NB4 (cell line): ENCODE data around the gene PHF8.

ENCODE experiments used
- DNase-seq: peaks from one replicate; pipeline ENCODE4 v3.0.0; 2010; ENCODE audit warnings: low read depth
- H3K4me3 ChIP-seq: one replicate; pipeline ENCODE4 v1.5.1; 2011; ENCODE audit warnings: mild to moderate bottlenecking, low read depth, low read length, moderate library complexity
- MAX ChIP-seq: IDR thresholded peaks from 2 replicates; pipeline ENCODE4 v1.6.1; 2011; ENCODE audit warnings: low read depth, low read length
- MYC ChIP-seq: IDR thresholded peaks from 2 replicates; pipeline ENCODE4 v1.6.1; 2011; ENCODE audit warnings: low read depth, low read length
- POLR2A ChIP-seq: IDR thresholded peaks from 2 replicates; pipeline ENCODE4 v1.6.1; 2011; ENCODE audit warnings: mild to moderate bottlenecking; ENCODE audit not compliant: insufficient read length; ENCODE audit errors: extremely low read depth
- TF ChIP-seq, protein P1 (sequence below): IDR thresholded peaks from one replicate; pipeline ENCODE4 v1.5.1; 2012; ENCODE audit warnings: low read depth, low read length

The PHF8 gene

DNA sequence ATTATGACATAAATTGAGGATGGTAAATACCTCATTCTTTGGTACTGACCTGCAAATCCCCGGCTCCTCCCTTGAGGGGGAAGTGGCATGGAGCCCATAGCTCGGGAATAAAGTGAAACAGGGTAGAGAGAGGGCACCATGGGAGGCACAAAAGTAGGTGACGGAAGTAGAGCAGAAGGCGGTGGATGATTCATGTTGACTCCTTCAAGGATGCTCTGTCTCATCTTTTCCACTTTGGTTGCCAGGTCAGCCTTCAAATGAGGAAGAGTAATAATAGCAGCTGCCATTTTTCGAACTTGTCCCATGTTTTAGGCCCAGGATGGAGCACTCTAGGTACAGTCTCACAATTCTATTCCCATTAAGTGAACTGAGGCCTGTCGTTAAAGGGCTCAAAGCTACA is 41.4 kb upstream of the PHF8 start:
- no peak for TF ChIP-seq POLR2A
- TF ChIP-seq, protein P1, sequence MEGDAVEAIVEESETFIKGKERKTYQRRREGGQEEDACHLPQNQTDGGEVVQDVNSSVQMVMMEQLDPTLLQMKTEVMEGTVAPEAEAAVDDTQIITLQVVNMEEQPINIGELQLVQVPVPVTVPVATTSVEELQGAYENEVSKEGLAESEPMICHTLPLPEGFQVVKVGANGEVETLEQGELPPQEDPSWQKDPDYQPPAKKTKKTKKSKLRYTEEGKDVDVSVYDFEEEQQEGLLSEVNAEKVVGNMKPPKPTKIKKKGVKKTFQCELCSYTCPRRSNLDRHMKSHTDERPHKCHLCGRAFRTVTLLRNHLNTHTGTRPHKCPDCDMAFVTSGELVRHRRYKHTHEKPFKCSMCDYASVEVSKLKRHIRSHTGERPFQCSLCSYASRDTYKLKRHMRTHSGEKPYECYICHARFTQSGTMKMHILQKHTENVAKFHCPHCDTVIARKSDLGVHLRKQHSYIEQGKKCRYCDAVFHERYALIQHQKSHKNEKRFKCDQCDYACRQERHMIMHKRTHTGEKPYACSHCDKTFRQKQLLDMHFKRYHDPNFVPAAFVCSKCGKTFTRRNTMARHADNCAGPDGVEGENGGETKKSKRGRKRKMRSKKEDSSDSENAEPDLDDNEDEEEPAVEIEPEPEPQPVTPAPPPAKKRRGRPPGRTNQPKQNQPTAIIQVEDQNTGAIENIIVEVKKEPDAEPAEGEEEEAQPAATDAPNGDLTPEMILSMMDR = no peak
- no peak for TF ChIP-seq MAX
- no peak for TF ChIP-seq MYC
- no peak overlapping the region for H3K4me3 ChIP-seq
- DNase-seq = no peak

GRCh38 chrX:54076903-54077302 is 32.6 kb upstream of the PHF8 start:
- TF ChIP-seq POLR2A (no peak), MYC (no peak), MAX (no peak)
- TF ChIP-seq, protein P1 = no peak
- peak; percentile 28 for DNase-seq
- H3K4me3 ChIP-seq = no peak overlapping the region

DNA sequence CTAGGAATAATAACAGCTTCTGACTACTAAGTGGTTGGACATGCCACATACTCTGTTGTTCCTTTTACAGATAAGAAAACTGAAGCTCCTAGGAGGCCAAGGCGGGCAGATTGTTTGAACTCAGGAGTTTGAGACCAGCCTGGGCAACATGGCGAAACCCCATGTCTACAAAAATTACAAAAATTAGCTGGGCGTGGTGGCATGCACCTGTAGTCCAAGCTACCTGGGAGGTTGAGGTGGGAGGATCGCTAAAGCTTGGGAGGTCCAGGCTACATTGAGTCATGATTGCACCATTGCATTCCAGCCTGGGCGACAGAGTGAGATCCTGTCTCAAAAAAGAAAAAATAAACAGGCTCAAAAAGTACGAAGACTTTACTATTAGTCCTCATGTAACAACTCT is 30.6 kb upstream of the PHF8 start:
- TF ChIP-seq POLR2A (no peak), MYC (no peak), MAX (no peak)
- TF ChIP-seq, protein P1 = no peak
- no peak for DNase-seq
- H3K4me3 ChIP-seq = no peak overlapping the region

DNA sequence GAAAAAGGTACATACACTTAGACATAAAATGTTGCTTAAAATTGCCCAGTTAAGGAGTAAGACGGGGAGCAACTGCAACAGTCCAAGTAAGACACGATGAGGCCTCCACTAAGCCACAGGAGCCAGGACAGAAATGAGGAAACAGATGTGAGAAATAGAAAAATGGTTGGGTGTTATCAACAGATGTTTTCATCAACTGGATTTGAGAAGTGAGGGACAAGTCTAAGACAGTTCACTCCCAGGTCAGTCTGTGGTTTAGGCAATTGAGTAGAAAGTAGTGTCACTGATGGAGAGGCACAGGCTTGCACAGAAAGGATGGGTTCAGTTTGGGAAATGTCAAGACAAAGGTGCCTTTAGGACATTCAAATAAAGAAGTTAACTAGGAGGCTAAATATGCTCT is 23.5 kb upstream of the PHF8 start:
- no peak overlapping the region for H3K4me3 ChIP-seq
- DNase-seq = peak; percentile 43
- TF ChIP-seq MYC (no peak), POLR2A (no peak), MAX (no peak)
- TF ChIP-seq, protein P1 = no peak

DNA sequence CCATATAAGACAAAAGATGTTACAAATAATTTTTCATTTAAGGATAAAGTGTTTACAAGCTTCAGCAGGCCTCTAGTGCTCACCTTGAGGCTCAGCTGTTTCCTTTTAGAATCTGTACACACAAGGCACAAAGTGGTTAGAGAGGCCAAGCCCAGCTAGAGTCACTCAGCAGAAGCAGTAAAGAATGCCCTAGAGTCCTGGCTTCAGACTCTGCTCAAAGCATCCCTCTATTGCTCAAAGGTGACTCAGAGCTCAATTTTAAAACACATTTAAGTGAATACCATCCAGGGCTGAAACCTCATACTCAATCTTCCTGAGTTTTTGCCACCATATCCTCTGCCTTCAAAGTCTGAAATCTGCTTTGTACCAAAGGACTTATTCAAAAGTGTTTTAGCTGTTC is 22.6 kb upstream of the PHF8 start:
- DNase-seq = no peak
- H3K4me3 ChIP-seq = no peak overlapping the region
- TF ChIP-seq POLR2A (no peak), MYC (no peak), MAX (no peak)
- TF ChIP-seq, protein P1 = no peak

DNA sequence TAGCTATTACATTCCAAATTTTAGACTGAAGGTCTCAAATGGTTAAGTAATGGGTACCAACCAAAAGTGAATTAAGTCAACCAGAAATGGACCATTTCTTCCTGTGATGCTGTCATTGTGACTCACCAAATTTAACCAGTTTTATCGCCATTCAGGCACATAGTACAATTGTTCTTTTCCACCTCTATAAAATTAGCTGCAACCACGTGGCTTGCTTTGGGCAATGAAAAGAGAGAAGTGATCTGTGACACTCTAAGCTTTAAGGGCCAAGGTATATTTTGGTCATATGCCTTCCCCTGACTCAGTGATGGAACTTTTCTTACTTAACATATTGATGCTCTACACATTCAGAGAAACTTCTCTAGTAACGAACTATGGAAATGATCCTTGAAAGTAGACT is 20.3 kb upstream of the PHF8 start:
- no peak overlapping the region for H3K4me3 ChIP-seq
- TF ChIP-seq, protein P1 = no peak
- no peak for TF ChIP-seq MYC
- no peak for TF ChIP-seq POLR2A
- no peak for TF ChIP-seq MAX
- DNase-seq = no peak
